GM12801 (cell line): ENCODE measurements around the gene POLR3G.

ENCODE experiments used
- CTCF ChIP-seq: IDR thresholded peaks from one replicate; pipeline ENCODE4 v1.5.1; 2011; ENCODE audit warnings: control low read depth; ENCODE audit not compliant: insufficient read length; ENCODE audit errors: extremely low read depth

POLR3G gene

DNA sequence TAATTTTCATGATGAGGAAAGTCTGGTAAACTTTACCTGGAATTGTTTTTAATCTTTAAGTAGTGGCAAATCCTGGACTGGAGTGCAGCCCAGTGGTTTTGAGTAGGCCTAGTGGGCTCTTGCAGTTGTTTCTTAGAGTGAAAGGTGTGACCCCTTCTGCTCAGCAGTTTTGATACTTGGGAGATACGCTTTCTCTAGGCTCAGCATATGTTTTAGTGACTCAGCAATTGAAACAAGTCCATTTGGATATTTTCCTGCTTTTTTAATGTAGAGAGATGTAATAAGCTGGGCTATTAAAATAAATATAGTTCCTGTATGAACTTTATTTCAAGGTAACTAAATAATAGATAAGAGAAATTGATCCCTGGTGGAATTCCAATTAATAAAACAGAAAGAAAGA lies 6.0 kb downstream of the POLR3G start:
- no peak for TF ChIP-seq CTCF

DNA sequence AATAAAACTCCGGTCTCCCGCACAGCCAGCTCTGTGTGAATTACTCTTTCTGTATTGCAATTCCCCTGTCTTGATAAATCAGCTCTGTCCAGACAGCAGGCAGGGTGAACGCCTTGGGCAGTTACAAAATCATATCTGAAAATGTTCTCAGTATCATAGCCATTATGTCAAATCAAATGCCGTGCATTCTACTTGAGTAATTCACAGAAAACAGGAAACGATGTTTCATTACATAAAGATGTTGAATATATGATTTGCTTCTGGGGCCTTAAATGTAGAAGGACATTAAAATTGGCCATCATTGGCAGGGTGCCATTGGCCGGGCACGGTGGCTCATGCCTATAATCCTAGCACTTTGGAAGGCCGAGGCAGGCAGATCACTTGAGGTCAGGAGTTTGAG lies 8.5 kb downstream of the POLR3G start:
- TF ChIP-seq CTCF = no peak

GRCh38 chr5:90484540-90484939 lies 9.9 kb downstream of the POLR3G start:
- TF ChIP-seq CTCF = no peak

DNA sequence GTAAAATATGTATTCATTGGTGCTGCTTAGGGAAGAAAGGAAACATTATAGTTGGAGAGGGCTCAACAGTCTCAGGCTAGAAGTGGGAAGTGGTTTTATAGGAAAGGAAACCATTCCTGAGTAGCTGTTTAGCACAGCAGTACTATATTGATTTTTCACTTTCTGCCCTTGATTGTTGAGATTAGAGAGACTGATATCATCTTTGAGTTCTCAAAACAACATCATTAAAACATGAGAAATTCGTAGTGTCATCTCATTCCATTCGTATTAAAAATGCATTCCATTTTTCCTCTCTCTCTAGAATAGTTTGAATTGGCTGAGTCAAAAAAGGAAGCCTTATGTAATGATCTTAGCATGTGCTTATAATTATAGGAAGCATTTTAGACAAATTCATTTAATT lies 14.1 kb downstream of the POLR3G start:
- TF ChIP-seq CTCF = no peak

GRCh38 chr5:90494043-90494442 lies 19.4 kb downstream of the POLR3G start:
- TF ChIP-seq CTCF = no peak

DNA sequence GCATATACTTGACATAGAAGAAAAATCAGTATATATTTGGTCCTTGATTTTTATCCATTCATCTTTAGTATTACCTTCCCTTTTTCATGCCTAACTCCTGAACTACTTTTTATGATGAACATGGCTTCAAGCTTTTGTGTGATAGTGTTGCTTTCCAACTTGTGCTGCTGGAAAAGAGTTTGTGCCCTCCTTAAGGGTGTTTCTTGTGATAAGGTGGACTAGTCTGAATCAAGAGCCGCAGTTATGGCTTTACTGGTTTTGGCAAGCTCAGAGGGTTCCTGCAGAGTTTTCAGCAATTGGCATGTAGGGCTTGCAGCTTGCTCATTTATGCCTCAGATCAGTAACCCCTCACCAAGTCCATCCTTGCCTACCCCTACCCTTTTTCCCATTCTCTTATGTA lies 20.5 kb downstream of the POLR3G start:
- no peak for TF ChIP-seq CTCF

DNA sequence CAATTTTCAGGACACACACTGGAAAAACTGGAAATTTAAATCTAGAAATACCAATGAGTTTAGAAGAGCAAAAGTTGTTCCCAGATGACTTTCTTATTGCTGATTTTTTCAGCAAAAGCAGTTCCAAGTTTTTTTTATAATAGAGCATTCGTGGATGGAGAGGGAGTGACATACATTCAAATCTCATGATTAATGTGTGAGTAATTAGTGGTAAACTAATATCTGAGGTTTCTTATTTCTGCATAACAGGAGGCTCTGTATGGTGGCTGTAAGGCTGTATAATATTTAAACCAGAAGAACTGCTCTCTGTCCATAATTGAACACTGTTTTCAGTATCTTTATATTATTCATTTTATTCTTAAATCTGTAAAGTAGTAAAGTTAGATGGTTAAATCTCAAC lies 28.9 kb downstream of the POLR3G start:
- no peak for TF ChIP-seq CTCF

GRCh38 chr5:90504743-90505142 lies 30.1 kb downstream of the POLR3G start:
- TF ChIP-seq CTCF = no peak
